Endothelial cell of umbilical vein (primary cell): ENCODE measurements around the gene ZNF557.
"Not testable (repeated sequence)": the region's sequence is repeated elsewhere in the genome, so short reads cannot be mapped to it uniquely, and the experiment has no call there.

Experiments used
- EZH2 ChIP-seq: IDR thresholded peaks from 2 replicates; pipeline ENCODE4 v1.6.1; 2012; ENCODE audit warnings: borderline replicate concordance, low read depth, mild to moderate bottlenecking, moderate library complexity, low read length, inconsistent platforms; ENCODE audit not compliant: severe bottlenecking
- GATA2 ChIP-seq: IDR thresholded peaks from 2 replicates; pipeline ENCODE4 v1.7.0; 2011; ENCODE audit warnings: low read depth, mild to moderate bottlenecking, moderate library complexity, mixed read lengths, low read length; ENCODE audit not compliant: insufficient read length, insufficient read depth
- POLR2A ChIP-seq: IDR thresholded peaks from 2 replicates; pipeline ENCODE4 v1.6.1; 2012; ENCODE audit warnings: low read depth, mild to moderate bottlenecking, control low read depth, low read length
- POLR2AphosphoS5 ChIP-seq: IDR thresholded peaks from 2 replicates; pipeline ENCODE4 v1.6.1; 2012; ENCODE audit warnings: low read depth, mild to moderate bottlenecking, control low read depth, low read length, moderate library complexity; ENCODE audit not compliant: insufficient read depth
- TF ChIP-seq, protein P1 (sequence below), 2 donors: IDR thresholded peaks; 1 replicate in 1 of 2; 2 replicates in 1 of 2; pipeline ENCODE4 v1.5.1; 2011; ENCODE audit warnings: low read length in 2 of 2, mild to moderate bottlenecking in 2 of 2, moderate library complexity in 2 of 2, control low read depth in 1 of 2, inconsistent platforms in 1 of 2, low read depth in 1 of 2; ENCODE audit not compliant: insufficient read depth in 1 of 2; ENCODE audit errors: extremely low read depth in 1 of 2
- TF ChIP-seq, protein P2 (sequence below): IDR thresholded peaks from 2 replicates; pipeline ENCODE4 v1.6.1; 2011; ENCODE audit not compliant: insufficient read depth, insufficient read length

DNA sequence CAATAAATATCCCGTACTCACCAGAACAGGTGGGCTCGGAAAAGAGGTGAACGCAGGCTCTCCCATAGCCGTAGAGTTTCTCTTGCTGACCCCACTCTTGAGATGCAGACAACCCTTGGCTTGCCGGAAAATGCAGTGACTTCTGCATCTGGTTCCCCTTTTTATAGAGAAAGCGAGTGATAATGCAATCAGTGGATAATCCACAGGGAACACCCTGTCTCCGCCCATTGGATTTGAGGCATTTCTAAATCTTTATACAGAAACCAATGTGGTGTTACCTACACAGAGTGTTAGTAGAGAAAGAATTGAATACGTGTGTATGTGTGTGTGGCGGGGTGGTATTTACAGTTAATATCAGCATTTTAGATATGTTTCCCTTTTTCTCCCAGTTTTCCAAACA, 29.4 kb upstream of the ZNF557 start, which contains the start of gene MBD3L4:
- not testable (repeated sequence) for TF ChIP-seq POLR2AphosphoS5, EZH2, POLR2A, GATA2
- TF ChIP-seq, protein P1, sequence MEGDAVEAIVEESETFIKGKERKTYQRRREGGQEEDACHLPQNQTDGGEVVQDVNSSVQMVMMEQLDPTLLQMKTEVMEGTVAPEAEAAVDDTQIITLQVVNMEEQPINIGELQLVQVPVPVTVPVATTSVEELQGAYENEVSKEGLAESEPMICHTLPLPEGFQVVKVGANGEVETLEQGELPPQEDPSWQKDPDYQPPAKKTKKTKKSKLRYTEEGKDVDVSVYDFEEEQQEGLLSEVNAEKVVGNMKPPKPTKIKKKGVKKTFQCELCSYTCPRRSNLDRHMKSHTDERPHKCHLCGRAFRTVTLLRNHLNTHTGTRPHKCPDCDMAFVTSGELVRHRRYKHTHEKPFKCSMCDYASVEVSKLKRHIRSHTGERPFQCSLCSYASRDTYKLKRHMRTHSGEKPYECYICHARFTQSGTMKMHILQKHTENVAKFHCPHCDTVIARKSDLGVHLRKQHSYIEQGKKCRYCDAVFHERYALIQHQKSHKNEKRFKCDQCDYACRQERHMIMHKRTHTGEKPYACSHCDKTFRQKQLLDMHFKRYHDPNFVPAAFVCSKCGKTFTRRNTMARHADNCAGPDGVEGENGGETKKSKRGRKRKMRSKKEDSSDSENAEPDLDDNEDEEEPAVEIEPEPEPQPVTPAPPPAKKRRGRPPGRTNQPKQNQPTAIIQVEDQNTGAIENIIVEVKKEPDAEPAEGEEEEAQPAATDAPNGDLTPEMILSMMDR (IDR thresholded peaks at IDR 0.05; ENCODE audit: extremely low read depth in 1 of 2, insufficient read depth in 1 of 2, low read depth in 1 of 2, low read length in 2 of 2) = not testable (repeated sequence)
- TF ChIP-seq, protein P2, sequence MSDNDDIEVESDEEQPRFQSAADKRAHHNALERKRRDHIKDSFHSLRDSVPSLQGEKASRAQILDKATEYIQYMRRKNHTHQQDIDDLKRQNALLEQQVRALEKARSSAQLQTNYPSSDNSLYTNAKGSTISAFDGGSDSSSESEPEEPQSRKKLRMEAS = not testable (repeated sequence)
